ENCODE measurements around the gene PLCB4. TPM values are rescaled to one million over a fixed set of nuclear protein-coding genes. Genes with fewer than 3 reads are reported as not detected.

PLCB4 gene
- polyA plus RNA-seq, 1 of the 3 experiments (the other 2 are of a cell fraction): 5.5 TPM

GRCh38 chr20:9518576-9519175 is 449.8 kb downstream of the PLCB4 start (continued):
- no peak for TF ChIP-seq IRF3 (IDR thresholded peaks at IDR 0.05; ENCODE audit: low read depth, low read length)
- TF ChIP-seq CHD2 (IDR thresholded peaks at IDR 0.05; ENCODE audit: low read length, partially characterized antibody): no peak
- no peak for TF ChIP-seq GATA2 (CRISPR knock-in tag; IDR thresholded peaks at IDR 0.05)
- TF ChIP-seq REST (IDR thresholded peaks at IDR 0.05; ENCODE audit: low read depth, low read length): no peak

GRCh38 chr20:9520086-9520485 is 451.2 kb downstream of the PLCB4 start:
- Histone ChIP-seq H3K4me2 (no peak overlapping the region), H3K9me2 (no peaks in the 10 kb centered on the region), H3K27me3 (ENCODE audit: insufficient read depth) (peaks cover 11% of the 10 kb centered on the region; the same call in 1 of the 2 replicates), H3K9ac (no peak overlapping the region), H4K20me1 (ENCODE audit: insufficient read depth) (no peaks in the 10 kb centered on the region), H3F3A (replicated peaks; ENCODE audit: insufficient read depth) (peaks cover 2% of the 10 kb centered on the region), H3K4me1 (ENCODE audit: control insufficient read depth in 1 of 2, insufficient read depth in 2 of 2, low read depth in 1 of 2, low read length in 1 of 2) (peaks cover 0 to 13% of the 10 kb centered on the region in 2 experiments; a peak in 1 of 4 replicates), H3K4me3 (ENCODE audit: low read depth in 2 of 2, low read length in 1 of 2) (no peak overlapping the region), H3K79me2 (ENCODE audit: insufficient read depth) (no peaks in the 10 kb centered on the region), H3K27ac (ENCODE audit: low read depth in 2 of 2, low read length in 1 of 2) (no peak overlapping the region), H3K36me3 (replicated peaks in 1 of 2; ENCODE audit: control insufficient read depth in 1 of 2, insufficient read depth in 2 of 2, low read length in 1 of 2) (no peaks in the 10 kb centered on the region), H2AFZ (ENCODE audit: low read depth) (no peak overlapping the region), H3K9me3 (no peaks in the 10 kb centered on the region)
- TF ChIP-seq CTCF (IDR thresholded peaks at IDR 0.05): no peak
- TF ChIP-seq ELF1 (IDR thresholded peaks at IDR 0.05): no peak
- no peak for TF ChIP-seq REST (IDR thresholded peaks at IDR 0.05; ENCODE audit: low read depth, low read length)
- CTCF ChIA-PET: interaction anchor here (0.6 to 3.5 kb wide), 7 partner anchors 12 to 112 kb away, joined by 3 to 16 read pairs (median 4); no protein-coding TSS in a partner anchor
- DNase-seq: no peak
- 78% methylated on average over 4 of the region's 4 CpGs for WGBS (ENCODE audit: low lambda C conversion rate)
- POLR2A ChIA-PET: no interaction called here

Measured in SK-N-SH (cell line).